ENCODE measurements around the gene EFCAB6.
"Not testable (repeated sequence)": the region's sequence is repeated elsewhere in the genome, so short reads cannot be mapped to it uniquely, and the experiment has no call there.

Gene EFCAB6

DNA sequence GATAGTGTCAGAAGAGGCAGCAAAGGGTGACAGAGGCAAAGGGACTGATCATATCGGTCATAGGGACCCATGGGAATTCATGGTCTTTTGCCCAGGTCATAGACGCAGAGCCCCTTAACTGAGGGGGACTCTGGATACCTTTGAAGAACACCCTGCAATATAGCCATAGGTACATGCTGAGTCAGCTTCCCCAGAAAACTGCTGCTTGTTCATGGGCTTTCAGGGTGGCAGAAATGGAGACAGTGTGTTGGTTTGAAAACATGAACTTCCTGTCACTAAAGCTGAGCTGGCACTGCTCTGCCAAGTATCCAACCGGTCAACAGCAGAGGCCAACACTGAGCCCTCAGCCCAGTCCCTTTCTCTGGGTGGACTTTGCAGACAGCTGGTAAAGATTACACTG is 114.2 kb downstream of the EFCAB6 start:
- Histone ChIP-seq H3K9me3 (ENCODE audit: control insufficient read depth, low read length) (no peaks in the 10 kb centered on the region), H3K36me3 (ENCODE audit: control insufficient read depth, insufficient read depth, low read length) (no peaks in the 10 kb centered on the region), H3K4me1 (ENCODE audit: control insufficient read depth, insufficient read depth, low read length) (no peaks in the 10 kb centered on the region)

DNA sequence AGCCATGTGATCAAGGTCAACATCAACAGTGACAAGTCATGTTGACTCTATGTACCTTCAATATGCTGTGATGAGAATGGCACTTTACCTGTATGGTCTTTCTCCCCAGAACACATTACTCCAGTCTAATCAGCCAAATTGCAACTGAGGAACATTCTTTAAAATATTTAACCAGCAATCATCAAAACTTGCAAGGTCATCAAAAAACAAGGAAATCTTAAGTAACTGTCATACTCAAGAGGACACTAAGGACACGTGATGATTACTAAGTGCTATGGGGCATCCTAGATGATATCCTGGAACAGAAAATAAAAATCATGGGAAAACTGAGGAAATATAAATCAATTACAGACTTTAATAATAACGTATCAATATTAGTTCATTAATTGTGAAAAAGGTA is 118.9 kb downstream of the EFCAB6 start:
- H3K36me3 ChIP-seq (ENCODE audit: control insufficient read depth, insufficient read depth, low read length), result no peaks in the 10 kb centered on the region
- no peak overlapping the region for H3K9ac ChIP-seq (ENCODE audit: low read length)
- no peak overlapping the region for H3K4me3 ChIP-seq (ENCODE audit: low read length)
- no peaks in the 10 kb centered on the region for H3K27me3 ChIP-seq (ENCODE audit: control insufficient read depth, insufficient read depth, low read length)
- no peaks in the 10 kb centered on the region for H3K9me3 ChIP-seq (ENCODE audit: control insufficient read depth, low read length)
- no peaks in the 10 kb centered on the region for H3K4me1 ChIP-seq (ENCODE audit: control insufficient read depth, insufficient read depth, low read length)

More for the DNA sequence above, 114.2 kb downstream of the EFCAB6 start:
- no peaks in the 10 kb centered on the region for H3K27me3 ChIP-seq (ENCODE audit: control insufficient read depth, insufficient read depth, low read length)
- no peak overlapping the region for H3K9ac ChIP-seq (ENCODE audit: low read length)
- H3K4me3 ChIP-seq (ENCODE audit: low read length), result no peak overlapping the region

DNA sequence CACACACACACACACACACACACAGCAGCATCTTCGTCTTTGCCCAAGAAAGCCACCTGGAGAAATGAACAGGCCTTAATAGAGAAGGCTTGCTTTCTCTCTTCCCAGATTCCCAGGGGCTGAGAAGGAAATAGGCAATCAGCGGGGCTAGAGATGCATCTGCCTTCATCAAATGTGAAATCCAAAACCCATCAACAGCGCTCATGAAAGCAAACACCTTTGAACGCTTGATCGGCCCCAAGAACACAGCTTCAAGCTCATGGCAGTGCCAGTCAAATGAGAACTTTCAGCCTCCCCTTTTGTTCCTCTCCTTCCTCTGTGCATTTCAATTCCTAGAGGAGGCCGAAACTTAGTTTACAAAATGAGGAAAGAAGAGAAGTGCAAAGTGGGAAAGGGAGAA is 122.7 kb downstream of the EFCAB6 start:
- H3K36me3 ChIP-seq (ENCODE audit: control insufficient read depth, insufficient read depth, low read length), result no peaks in the 10 kb centered on the region
- no peaks in the 10 kb centered on the region for H3K9me3 ChIP-seq (ENCODE audit: control insufficient read depth, low read length)
- H3K27me3 ChIP-seq (ENCODE audit: control insufficient read depth, insufficient read depth, low read length), result no peaks in the 10 kb centered on the region
- no peak overlapping the region for H3K4me3 ChIP-seq (ENCODE audit: low read length)
- H3K4me1 ChIP-seq (ENCODE audit: control insufficient read depth, insufficient read depth, low read length), result no peaks in the 10 kb centered on the region
- no peak overlapping the region for H3K9ac ChIP-seq (ENCODE audit: low read length)

DNA sequence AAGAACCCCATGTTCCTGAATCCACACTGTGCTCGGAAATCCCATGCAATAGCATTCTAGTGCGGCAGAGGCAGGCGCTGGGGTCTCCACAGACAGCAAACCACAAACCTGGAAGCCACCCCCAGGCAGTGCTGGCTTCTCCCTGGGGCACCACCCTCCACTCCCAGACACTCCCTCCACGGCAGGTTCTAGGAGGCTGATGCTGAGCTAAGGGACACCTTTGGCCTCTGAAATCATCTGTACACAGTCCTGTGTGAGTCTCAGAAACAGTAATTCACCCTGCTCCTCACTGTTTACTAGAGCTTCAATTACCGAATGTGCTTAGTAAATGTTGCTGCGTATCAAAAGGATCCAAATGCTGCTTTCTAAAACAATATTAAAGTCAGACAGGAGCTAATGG is 129.3 kb downstream of the EFCAB6 start:
- Histone ChIP-seq H3K4me3 (ENCODE audit: low read length) (no peak overlapping the region), H3K27me3 (ENCODE audit: control insufficient read depth, insufficient read depth, low read length) (no peaks in the 10 kb centered on the region), H3K4me1 (ENCODE audit: control insufficient read depth, insufficient read depth, low read length) (no peaks in the 10 kb centered on the region), H3K9ac (ENCODE audit: low read length) (no peak overlapping the region), H3K9me3 (ENCODE audit: control insufficient read depth, low read length) (no peaks in the 10 kb centered on the region), H3K36me3 (ENCODE audit: control insufficient read depth, insufficient read depth, low read length) (no peaks in the 10 kb centered on the region)

DNA sequence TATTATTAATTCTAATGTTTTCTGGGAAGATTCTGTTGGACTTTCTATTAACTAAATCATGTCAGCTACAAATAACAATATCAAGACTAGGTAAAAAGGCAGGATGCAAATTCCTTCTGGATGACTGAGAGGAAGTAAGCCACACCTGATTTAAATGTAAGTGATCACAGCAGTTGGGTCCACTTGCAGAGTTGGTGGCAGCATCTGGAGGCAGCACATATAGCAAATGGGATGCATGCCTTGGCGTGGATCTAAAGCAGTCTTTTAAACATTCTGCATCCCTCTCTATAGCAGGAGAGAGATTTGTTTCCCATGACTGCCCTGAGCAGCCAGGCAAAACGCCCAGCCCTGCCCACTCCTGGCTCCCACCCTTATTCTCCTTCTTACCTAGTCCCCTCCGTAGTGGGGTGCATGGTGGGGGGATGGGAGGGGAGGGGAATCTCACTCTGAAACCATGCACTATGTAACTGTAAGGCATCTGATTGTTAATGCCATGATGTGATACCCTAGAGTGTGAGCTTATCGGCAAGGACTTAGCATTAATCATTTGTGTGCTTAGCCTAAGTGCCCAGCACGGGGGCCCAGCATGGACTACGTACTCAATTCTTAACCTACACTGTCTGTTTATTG is 130.3 kb downstream of the EFCAB6 start:
- no peak overlapping the region for H3K4me3 ChIP-seq (ENCODE audit: low read length)
- H3K36me3 ChIP-seq (ENCODE audit: control insufficient read depth, insufficient read depth, low read length), result no peaks in the 10 kb centered on the region
- H3K9ac ChIP-seq (ENCODE audit: low read length), result no peak overlapping the region
- H3K9me3 ChIP-seq (ENCODE audit: control insufficient read depth, low read length), result no peaks in the 10 kb centered on the region
- no peaks in the 10 kb centered on the region for H3K27me3 ChIP-seq (ENCODE audit: control insufficient read depth, insufficient read depth, low read length)
- H3K4me1 ChIP-seq (ENCODE audit: control insufficient read depth, insufficient read depth, low read length), result no peaks in the 10 kb centered on the region

DNA sequence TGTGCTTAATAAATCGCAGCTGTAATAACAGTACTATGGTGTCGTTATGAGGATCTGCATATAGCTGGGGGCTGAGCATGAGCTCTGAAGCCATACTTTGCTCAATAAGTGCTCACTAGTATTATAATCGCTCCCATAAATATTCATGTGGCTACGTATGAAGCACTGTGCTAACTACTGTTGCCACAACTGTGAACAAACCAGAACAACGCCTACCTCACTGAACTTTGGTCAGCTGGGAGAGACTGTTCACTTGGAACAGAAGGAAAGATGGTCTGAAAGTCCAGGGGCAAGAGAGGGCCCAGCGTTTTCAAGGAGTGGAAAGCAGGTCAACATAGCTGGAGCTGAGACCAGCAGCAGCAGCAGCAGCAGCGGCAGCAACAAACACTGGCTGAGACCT is 141.6 kb downstream of the EFCAB6 start:
- Histone ChIP-seq H3K9ac (ENCODE audit: low read length) (no peak overlapping the region), H3K36me3 (ENCODE audit: control insufficient read depth, insufficient read depth, low read length) (no peaks in the 10 kb centered on the region), H3K4me3 (ENCODE audit: low read length) (no peak overlapping the region), H3K9me3 (ENCODE audit: control insufficient read depth, low read length) (no peaks in the 10 kb centered on the region), H3K4me1 (ENCODE audit: control insufficient read depth, insufficient read depth, low read length) (no peaks in the 10 kb centered on the region), H3K27me3 (ENCODE audit: control insufficient read depth, insufficient read depth, low read length) (no peaks in the 10 kb centered on the region)

DNA sequence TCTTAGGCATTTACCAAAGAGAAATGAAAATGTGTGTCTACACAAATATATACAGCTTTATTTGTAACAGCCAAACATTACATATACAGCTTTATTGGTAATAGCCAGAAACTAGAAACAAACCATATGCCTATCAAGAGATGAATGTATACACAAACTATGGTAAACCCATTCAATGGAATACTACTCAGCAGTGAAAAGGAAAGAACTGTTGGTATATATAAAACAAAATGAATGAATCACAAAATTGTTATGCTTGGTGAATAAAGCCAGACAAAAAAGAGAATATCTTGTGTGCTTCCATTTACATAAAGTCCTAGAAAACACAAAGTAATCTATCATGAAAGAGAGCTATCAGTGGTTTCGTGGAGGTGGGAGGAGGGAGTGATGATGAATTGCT is 142.9 kb downstream of the EFCAB6 start:
- H3K4me3 ChIP-seq (ENCODE audit: low read length), result no peak overlapping the region
- no peaks in the 10 kb centered on the region for H3K9me3 ChIP-seq (ENCODE audit: control insufficient read depth, low read length)
- no peak overlapping the region for H3K9ac ChIP-seq (ENCODE audit: low read length)
- H3K36me3 ChIP-seq (ENCODE audit: control insufficient read depth, insufficient read depth, low read length), result no peaks in the 10 kb centered on the region
- H3K27me3 ChIP-seq (ENCODE audit: control insufficient read depth, insufficient read depth, low read length), result no peaks in the 10 kb centered on the region
- no peaks in the 10 kb centered on the region for H3K4me1 ChIP-seq (ENCODE audit: control insufficient read depth, insufficient read depth, low read length)

DNA sequence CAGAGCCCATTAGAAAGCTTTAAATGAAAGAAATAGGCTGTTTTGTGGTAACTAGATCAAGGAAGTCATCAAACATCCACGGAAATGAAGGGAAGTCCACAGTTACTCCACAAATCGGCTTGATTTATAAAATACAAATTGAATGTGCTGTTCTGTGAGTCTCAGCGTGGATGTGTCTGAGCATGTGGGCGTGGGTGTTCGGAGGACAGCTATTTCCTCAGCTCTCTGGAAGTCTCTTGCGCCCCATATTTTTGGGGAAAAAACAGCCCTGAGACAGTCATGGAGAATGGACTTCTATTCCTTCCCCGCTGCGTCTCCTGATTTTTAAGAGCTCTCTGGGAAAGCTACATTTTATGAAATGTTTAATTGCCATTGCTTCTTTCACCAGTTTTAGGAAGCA is 144.4 kb downstream of the EFCAB6 start:
- H3K9ac ChIP-seq (ENCODE audit: low read length), result no peak overlapping the region
- H3K27me3 ChIP-seq (ENCODE audit: control insufficient read depth, insufficient read depth, low read length), result no peaks in the 10 kb centered on the region
- H3K4me3 ChIP-seq (ENCODE audit: low read length), result no peak overlapping the region
- H3K36me3 ChIP-seq (ENCODE audit: control insufficient read depth, insufficient read depth, low read length), result no peaks in the 10 kb centered on the region
- H3K9me3 ChIP-seq (ENCODE audit: control insufficient read depth, low read length), result no peaks in the 10 kb centered on the region
- H3K4me1 ChIP-seq (ENCODE audit: control insufficient read depth, insufficient read depth, low read length), result no peaks in the 10 kb centered on the region

DNA sequence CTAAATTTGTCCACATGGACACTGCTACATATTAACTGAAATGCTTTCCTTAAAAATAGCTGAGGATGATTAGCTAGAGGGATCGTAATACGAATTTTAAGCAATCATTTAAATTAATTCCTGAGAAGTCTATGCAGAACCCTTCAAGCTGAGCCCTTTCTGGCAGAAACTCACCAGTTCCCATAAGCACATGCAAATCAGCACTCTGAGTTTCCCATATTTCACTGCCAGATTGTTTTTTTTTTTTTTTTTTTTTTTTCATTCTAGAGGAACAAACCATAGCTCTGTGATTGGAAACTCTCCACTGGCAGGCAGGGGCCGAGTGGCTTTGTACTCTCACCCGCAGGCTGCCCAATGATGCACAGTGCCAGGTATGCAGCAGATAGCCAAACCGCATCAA is 145.6 kb downstream of the EFCAB6 start:
- Histone ChIP-seq H3K4me1 (ENCODE audit: control insufficient read depth, insufficient read depth, low read length) (no peaks in the 10 kb centered on the region), H3K36me3 (ENCODE audit: control insufficient read depth, insufficient read depth, low read length) (no peaks in the 10 kb centered on the region), H3K27me3 (ENCODE audit: control insufficient read depth, insufficient read depth, low read length) (no peaks in the 10 kb centered on the region), H3K4me3 (ENCODE audit: low read length) (no peak overlapping the region), H3K9me3 (ENCODE audit: control insufficient read depth, low read length) (no peaks in the 10 kb centered on the region), H3K9ac (ENCODE audit: low read length) (no peak overlapping the region)

DNA sequence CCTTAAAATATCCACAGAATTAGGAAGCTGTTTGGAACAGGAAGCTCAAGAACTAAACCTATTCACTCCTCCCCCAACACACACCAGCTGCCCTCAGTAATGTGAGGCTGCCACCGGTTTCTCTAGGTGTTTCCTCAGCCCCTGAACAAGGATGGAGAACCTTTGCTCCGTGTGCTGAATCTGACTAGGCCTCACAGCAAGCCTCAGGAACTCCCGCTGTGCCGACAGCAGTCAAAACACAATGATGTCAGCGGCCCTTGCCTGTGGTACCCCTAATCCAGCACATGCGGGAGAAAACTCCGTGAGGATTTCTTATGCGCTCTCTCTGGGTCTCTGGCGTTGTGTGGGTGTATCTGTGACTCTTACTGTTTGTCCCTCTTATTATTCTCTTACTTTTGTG is 153.3 kb downstream of the EFCAB6 start:
- H3K27me3 ChIP-seq (ENCODE audit: control insufficient read depth, insufficient read depth, low read length), result no peaks in the 10 kb centered on the region
- H3K9ac ChIP-seq (ENCODE audit: low read length), result no peak overlapping the region
- no peaks in the 10 kb centered on the region for H3K4me1 ChIP-seq (ENCODE audit: control insufficient read depth, insufficient read depth, low read length)
- H3K4me3 ChIP-seq (ENCODE audit: low read length), result no peak overlapping the region
- H3K9me3 ChIP-seq (ENCODE audit: control insufficient read depth, low read length), result no peaks in the 10 kb centered on the region
- no peaks in the 10 kb centered on the region for H3K36me3 ChIP-seq (ENCODE audit: control insufficient read depth, insufficient read depth, low read length)

DNA sequence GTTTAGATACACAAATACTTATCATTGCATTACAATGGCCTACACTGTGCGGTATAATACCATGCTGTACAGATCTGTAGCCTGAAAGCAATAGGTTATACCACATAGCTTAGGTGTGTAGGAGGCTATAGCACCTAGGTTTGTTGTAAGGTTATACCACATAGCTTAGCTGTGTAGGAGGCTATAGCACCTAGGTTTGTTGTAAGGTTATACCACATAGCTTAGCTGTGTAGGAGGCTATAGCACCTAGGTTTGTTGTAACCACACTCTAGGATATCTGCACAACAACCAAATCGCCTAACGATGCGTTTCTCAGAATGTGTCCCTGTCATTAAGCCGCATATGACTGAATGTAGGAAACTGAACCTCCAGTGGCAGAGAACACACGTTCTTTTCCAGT is 155.5 kb downstream of the EFCAB6 start:
- not testable (repeated sequence) for H3K9me3 ChIP-seq (ENCODE audit: control insufficient read depth, low read length); H3K9ac ChIP-seq (ENCODE audit: low read length); H3K27me3 ChIP-seq (ENCODE audit: control insufficient read depth, insufficient read depth, low read length); H3K36me3 ChIP-seq (ENCODE audit: control insufficient read depth, insufficient read depth, low read length); H3K4me1 ChIP-seq (ENCODE audit: control insufficient read depth, insufficient read depth, low read length); H3K4me3 ChIP-seq (ENCODE audit: low read length)

DNA sequence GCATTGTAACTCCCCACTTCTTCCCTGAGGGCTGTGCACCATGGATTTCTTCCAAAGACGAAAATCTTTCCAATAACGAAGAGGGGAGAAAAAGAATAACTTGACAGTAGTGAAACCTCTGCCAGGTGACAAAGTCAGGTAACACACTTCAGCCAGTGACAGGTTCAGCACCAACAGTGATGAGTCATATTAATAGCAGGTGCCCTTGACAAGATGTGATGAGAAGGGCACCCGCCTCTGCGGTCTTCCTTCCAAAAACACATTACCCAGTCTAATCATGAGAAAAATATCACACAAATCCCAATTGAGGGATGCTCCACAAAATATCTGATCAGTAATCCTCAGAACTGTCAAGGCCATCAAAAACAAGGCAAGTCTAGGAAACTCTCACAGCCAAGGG is 157.8 kb downstream of the EFCAB6 start:
- Histone ChIP-seq H3K4me1 (ENCODE audit: control insufficient read depth, insufficient read depth, low read length) (no peaks in the 10 kb centered on the region), H3K27me3 (ENCODE audit: control insufficient read depth, insufficient read depth, low read length) (no peaks in the 10 kb centered on the region), H3K4me3 (ENCODE audit: low read length) (no peak overlapping the region), H3K36me3 (ENCODE audit: control insufficient read depth, insufficient read depth, low read length) (no peaks in the 10 kb centered on the region), H3K9me3 (ENCODE audit: control insufficient read depth, low read length) (no peaks in the 10 kb centered on the region), H3K9ac (ENCODE audit: low read length) (no peak overlapping the region)

DNA sequence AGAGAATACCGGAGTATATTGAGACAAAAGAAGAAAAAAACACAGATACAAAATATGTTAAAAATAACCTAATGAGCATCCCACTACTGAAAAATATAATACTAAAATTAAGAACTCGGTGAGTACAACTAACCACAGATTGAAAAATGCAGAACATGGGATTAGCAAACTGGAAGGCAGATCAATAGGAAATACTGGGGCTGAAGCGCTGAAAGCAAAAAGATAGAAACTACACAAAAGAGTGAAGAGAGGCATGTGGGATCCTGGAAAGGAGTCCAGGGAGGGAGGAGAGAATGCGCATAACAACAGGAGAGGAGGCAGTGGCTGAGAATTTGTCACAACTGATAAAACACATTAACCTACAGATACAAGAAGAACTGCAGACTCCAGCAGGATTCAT is 159.3 kb downstream of the EFCAB6 start:
- no peak overlapping the region for H3K9ac ChIP-seq (ENCODE audit: low read length)
- H3K4me3 ChIP-seq (ENCODE audit: low read length), result no peak overlapping the region
- H3K4me1 ChIP-seq (ENCODE audit: control insufficient read depth, insufficient read depth, low read length), result no peaks in the 10 kb centered on the region
- H3K9me3 ChIP-seq (ENCODE audit: control insufficient read depth, low read length), result no peaks in the 10 kb centered on the region
- no peaks in the 10 kb centered on the region for H3K27me3 ChIP-seq (ENCODE audit: control insufficient read depth, insufficient read depth, low read length)
- no peaks in the 10 kb centered on the region for H3K36me3 ChIP-seq (ENCODE audit: control insufficient read depth, insufficient read depth, low read length)
